Esophagus squamous epithelium (tissue), 4 donors: ENCODE results near the gene DEPDC5.

Experiments used
- POLR2A ChIP-seq, 4 donors: fragments of 450-650 bp; IDR thresholded peaks; one replicate each; pipeline ENCODE4 v1.6.1; 2017; ENCODE audit warnings: antibody characterized with exemption in 4 of 4, mild to moderate bottlenecking in 4 of 4, moderate library complexity in 3 of 4
- TF ChIP-seq, protein P1 (sequence below), 6 experiments: fragments of 450-650 bp in 4 of 6; fragments of 200-600 bp in 2 of 6; sonication (generic) in 2 of 6; IDR thresholded peaks; one replicate each; pipeline ENCODE4 v1.5.1; 2016 to 2019; ENCODE audit warnings: antibody characterized with exemption in 6 of 6, mild to moderate bottlenecking in 4 of 6, moderate library complexity in 4 of 6

DNA sequence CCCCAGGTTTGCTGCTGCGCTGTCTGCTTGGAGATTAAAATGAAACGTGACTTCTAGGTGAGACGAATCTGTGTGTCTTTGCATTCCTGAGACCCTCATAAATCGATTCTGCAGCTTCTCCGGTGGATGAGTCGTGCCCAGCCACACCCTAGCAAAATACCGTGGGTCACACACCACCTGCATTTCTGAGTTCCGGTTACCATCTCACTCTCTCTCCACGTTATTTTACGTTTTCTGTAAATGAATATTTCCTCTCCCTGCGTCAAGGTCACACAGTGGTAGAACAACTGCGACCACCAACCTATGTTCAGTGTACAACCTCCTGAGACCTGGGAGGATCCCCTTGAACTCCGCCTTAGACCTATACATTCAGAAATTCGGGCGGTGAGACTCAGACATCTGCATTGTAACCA, 191.6 kb downstream of the DEPDC5 start:
- TF ChIP-seq, protein P1, sequence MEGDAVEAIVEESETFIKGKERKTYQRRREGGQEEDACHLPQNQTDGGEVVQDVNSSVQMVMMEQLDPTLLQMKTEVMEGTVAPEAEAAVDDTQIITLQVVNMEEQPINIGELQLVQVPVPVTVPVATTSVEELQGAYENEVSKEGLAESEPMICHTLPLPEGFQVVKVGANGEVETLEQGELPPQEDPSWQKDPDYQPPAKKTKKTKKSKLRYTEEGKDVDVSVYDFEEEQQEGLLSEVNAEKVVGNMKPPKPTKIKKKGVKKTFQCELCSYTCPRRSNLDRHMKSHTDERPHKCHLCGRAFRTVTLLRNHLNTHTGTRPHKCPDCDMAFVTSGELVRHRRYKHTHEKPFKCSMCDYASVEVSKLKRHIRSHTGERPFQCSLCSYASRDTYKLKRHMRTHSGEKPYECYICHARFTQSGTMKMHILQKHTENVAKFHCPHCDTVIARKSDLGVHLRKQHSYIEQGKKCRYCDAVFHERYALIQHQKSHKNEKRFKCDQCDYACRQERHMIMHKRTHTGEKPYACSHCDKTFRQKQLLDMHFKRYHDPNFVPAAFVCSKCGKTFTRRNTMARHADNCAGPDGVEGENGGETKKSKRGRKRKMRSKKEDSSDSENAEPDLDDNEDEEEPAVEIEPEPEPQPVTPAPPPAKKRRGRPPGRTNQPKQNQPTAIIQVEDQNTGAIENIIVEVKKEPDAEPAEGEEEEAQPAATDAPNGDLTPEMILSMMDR (IDR thresholded peaks at IDR 0.05): no peak
- TF ChIP-seq POLR2A (IDR thresholded peaks at IDR 0.05): no peak
